Measurements from ENCODE around the gene SSTR5. TPM values are rescaled to one million over a fixed set of nuclear protein-coding genes. Genes with fewer than 3 reads are reported as not detected.
A peak's percentile ranks its signal among the peaks of the same experiment; 100 is the strongest.
"Not testable (repeated sequence)": the region's sequence is repeated elsewhere in the genome, so short reads cannot be mapped to it uniquely, and the experiment has no call there.

Gene SSTR5
- total RNA-seq, 5 donors from 2014 or later (not counting 1 experiment from before 2014, with no cell fraction given) = not detected

DNA sequence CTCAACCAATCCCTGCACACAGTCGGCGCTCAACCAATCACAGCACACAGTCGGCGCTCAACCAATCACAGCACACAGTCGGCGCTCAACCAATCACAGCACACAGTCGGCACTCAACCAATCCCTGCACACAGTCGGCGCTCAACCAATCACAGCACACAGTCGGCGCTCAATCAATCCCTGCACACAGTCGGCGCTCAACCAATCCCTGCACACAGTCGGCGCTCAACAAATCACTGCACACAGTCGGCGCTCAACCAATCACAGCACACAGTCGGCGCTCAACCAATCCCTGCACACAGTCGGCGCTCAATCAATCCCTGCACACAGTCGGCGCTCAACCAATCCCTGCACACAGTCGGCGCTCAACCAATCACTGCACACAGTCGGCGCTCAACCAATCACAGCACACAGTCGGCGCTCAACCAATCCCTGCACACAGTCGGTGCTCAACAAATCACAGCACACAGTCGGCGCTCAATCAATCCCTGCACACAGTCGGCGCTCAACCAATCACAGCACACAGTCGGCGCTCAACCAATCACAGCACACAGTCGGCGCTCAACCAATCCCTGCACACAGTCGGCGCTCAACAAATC, 20.2 kb downstream of the SSTR5 start:
- POLR2A ChIA-PET; DNase-seq; H3K36me3 ChIP-seq (ENCODE audit: control insufficient read depth in 2 of 2, extremely low read depth in 1 of 2, insufficient read depth in 1 of 2, low read length in 1 of 2); H3K27ac ChIP-seq (ENCODE audit: low read length); H3K4me1 Mint-ChIP-seq; H3K4me1 ChIP-seq (ENCODE audit: control insufficient read depth in 1 of 2, extremely low read depth in 1 of 2, insufficient read depth in 2 of 2, low read length in 2 of 2); H3K36me3 Mint-ChIP-seq; H3K27me3 Mint-ChIP-seq; H3K4me3 Mint-ChIP-seq; CTCF ChIA-PET; ATAC-seq (replicated peaks in 1 of 4); H3K9me3 Mint-ChIP-seq; H3K27ac Mint-ChIP-seq; H3K4me3 ChIP-seq (ENCODE audit: control insufficient read depth in 1 of 2, extremely low read depth in 1 of 2, low read length in 1 of 2); H3K9me3 ChIP-seq: not testable (repeated sequence)
- WGBS (ENCODE audit: insufficient coverage) = 97% methylated on average over 8 of the region's 40 CpGs
- H3K27me3 ChIP-seq (replicated peaks in 1 of 2; ENCODE audit: control insufficient read depth in 2 of 2, extremely low read depth in 1 of 2, insufficient read depth in 2 of 2, low read length in 1 of 2) = peaks cover 0 to 50% of the 10 kb centered on the region in 2 experiments

DNA sequence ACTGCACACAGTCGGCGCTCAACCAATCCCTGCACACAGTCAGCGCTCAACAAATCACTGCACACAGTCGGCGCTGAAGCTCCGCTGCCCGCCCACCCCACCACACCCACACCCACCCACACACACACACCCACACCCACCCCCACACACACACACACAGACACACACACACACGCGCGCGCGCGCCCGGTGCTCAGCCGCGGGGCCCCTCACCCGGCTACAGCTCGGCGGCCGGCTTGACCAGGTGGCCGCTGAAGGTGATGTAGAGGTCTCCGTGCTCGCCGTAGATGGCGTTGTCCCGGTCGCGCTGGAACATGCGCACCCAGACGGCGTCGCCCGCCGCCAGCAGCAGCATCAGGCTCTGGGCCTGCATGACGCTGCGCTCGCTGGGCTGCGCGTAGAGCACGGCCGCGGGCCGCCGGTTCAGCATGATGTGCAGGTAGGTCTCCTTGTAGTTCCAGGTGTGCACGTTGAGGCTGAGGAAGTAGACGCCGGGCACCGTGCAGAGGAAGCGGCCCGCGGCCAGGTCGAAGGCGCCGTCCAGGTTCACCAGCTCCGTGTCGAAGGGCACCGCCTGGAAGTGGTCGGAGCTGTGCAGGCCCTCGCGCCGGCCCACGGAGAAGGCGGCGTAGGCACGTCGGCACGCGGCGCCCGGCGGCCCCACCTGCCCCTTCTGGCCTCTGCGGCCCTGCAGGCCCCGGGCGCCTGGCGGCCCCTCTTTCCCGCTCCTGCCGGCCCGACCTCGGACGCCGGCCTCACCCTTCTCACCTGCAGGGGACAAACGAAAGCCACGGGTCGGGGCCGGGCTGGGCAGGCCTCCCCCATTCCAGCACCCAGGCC, 21.0 kb downstream of the SSTR5 start:
- peak in 1 of 4 experiments; percentile 45 for ATAC-seq (replicated peaks in 1 of 4)
- H3K36me3 Mint-ChIP-seq = no peaks in the 10 kb centered on the region

DNA sequence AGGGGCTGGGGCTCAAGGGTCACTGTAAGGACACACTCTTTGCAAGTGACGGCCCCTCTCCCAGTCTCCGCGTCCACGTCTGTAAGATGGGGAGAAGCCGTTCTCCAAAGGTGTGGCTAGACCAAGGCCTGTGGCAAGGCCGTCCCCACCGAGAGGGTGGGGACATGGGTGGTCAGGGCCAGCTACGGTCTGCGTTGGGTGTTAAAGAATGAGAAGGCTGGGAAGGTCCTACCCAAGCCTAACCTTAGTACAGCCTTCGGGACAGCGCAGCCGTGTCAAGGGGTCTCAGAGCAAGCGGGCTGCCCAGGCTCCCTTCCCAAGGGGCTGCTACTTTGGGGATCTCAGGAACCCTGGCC, 21.6 kb downstream of the SSTR5 start:
- no peaks in the 10 kb centered on the region for H3K4me1 Mint-ChIP-seq
- no peak overlapping the region for H3K27ac ChIP-seq (ENCODE audit: low read length)
- whole genome bisulfite sequencing (ENCODE audit: insufficient coverage) = 75% methylated on average over 7 of the region's 13 CpGs
- H3K4me1 ChIP-seq (ENCODE audit: control insufficient read depth in 1 of 2, extremely low read depth in 1 of 2, insufficient read depth in 2 of 2, low read length in 2 of 2) = peaks cover 0 to 4% of the 10 kb centered on the region in 2 experiments
- H3K4me3 ChIP-seq (ENCODE audit: control insufficient read depth in 1 of 2, extremely low read depth in 1 of 2, low read length in 1 of 2) = no peak overlapping the region
- H3K4me3 Mint-ChIP-seq = no peak overlapping the region
- no peaks in the 10 kb centered on the region for H3K36me3 Mint-ChIP-seq
- no peaks in the 10 kb centered on the region for H3K36me3 ChIP-seq (ENCODE audit: control insufficient read depth in 2 of 2, extremely low read depth in 1 of 2, insufficient read depth in 1 of 2, low read length in 1 of 2)
- H3K9me3 ChIP-seq = no peaks in the 10 kb centered on the region
- peaks cover 0 to 3% (median 0%) of the 10 kb centered on the region in 3 donors for H3K9me3 Mint-ChIP-seq
- ATAC-seq (replicated peaks in 1 of 4) = no peak
- H3K27me3 Mint-ChIP-seq = peaks cover 0 to under 1% of the 10 kb centered on the region in 2 donors
- ChIA-PET CTCF (no interaction called here), POLR2A (no interaction called here)
- peaks cover 0 to 44% of the 10 kb centered on the region in 2 experiments for H3K27me3 ChIP-seq (replicated peaks in 1 of 2; ENCODE audit: control insufficient read depth in 2 of 2, extremely low read depth in 1 of 2, insufficient read depth in 2 of 2, low read length in 1 of 2)
- no peak for DNase-seq
- no peak overlapping the region for H3K27ac Mint-ChIP-seq

More for the DNA sequence above, 21.0 kb downstream of the SSTR5 start:
- H3K9me3 ChIP-seq = no peaks in the 10 kb centered on the region
- DNase-seq = peak in 10 of 35 experiments; percentile 5 to 18 (median 10)
- Mint-ChIP-seq H3K27ac (no peak overlapping the region), H3K4me3 (no peak overlapping the region), H3K4me1 (no peaks in the 10 kb centered on the region), H3K9me3 (peaks cover 0 to 3% (median 0%) of the 10 kb centered on the region in 3 donors), H3K27me3 (no peaks in the 10 kb centered on the region)
- no peaks in the 10 kb centered on the region for H3K36me3 ChIP-seq (ENCODE audit: control insufficient read depth in 2 of 2, extremely low read depth in 1 of 2, insufficient read depth in 1 of 2, low read length in 1 of 2)
- WGBS (ENCODE audit: insufficient coverage) = 44% methylated on average over 65 of the region's 85 CpGs
- H3K4me1 ChIP-seq (ENCODE audit: control insufficient read depth in 1 of 2, extremely low read depth in 1 of 2, insufficient read depth in 2 of 2, low read length in 2 of 2) = peaks cover 0 to 4% of the 10 kb centered on the region in 2 experiments
- peaks cover 0 to 45% of the 10 kb centered on the region in 2 experiments for H3K27me3 ChIP-seq (replicated peaks in 1 of 2; ENCODE audit: control insufficient read depth in 2 of 2, extremely low read depth in 1 of 2, insufficient read depth in 2 of 2, low read length in 1 of 2)
- ChIA-PET POLR2A (no interaction called here), CTCF (no interaction called here)
- no peak overlapping the region for H3K27ac ChIP-seq (ENCODE audit: low read length)
- no peak overlapping the region for H3K4me3 ChIP-seq (ENCODE audit: control insufficient read depth in 1 of 2, extremely low read depth in 1 of 2, low read length in 1 of 2)

DNA sequence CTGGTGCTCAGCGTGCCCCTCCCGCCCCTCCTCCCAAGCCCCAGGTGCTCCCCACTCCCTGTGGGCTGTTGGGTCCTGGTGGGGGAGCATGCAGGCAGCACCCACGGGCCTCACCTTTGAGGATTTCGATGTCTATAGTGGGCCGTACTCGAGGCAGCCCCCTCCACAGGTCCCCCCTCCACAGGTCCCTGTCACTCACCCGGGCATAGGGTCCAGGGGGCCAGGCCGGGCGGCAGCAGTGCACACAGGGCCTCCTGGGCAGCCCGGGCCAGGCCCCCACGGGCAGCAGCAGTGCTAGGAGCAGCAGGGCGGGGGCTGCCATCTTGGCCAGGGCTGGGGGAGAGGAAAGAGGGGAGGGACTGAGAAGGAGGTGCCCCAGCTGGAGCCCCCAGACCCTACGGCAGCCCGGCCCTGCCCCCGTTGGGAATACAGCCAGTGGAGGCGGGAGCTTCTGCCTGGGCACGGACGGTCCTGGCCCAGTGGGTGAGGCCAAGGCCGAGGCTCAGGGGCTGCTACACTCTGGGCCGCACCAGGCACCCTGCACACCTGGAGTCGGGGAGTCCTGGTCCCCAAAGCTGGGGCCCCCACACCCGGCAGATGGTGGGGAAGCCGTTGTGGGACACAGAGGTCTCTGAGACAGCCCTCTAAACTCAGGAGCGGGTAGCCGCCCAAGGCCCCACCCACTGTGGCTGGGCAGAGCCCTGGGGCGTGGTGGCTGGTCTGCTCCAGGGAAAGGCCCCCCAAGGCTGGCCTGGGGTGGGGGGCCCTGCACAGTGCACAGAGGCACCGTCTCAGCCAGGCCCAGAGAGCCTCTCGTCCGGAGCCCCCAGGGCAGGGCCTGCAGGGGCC, 22.3 kb downstream of the SSTR5 start:
- Histone ChIP-seq H3K27ac (ENCODE audit: low read length) (no peak overlapping the region), H3K27me3 (replicated peaks in 1 of 2; ENCODE audit: control insufficient read depth in 2 of 2, extremely low read depth in 1 of 2, insufficient read depth in 2 of 2, low read length in 1 of 2) (peaks cover 0 to 44% of the 10 kb centered on the region in 2 experiments), H3K4me3 (ENCODE audit: control insufficient read depth in 1 of 2, extremely low read depth in 1 of 2, low read length in 1 of 2) (no peak overlapping the region), H3K4me1 (ENCODE audit: control insufficient read depth in 1 of 2, extremely low read depth in 1 of 2, insufficient read depth in 2 of 2, low read length in 2 of 2) (no peaks in the 10 kb centered on the region), H3K9me3 (no peaks in the 10 kb centered on the region), H3K36me3 (ENCODE audit: control insufficient read depth in 2 of 2, extremely low read depth in 1 of 2, insufficient read depth in 1 of 2, low read length in 1 of 2) (no peaks in the 10 kb centered on the region)
- H3K4me3 Mint-ChIP-seq = no peak overlapping the region
- H3K27me3 Mint-ChIP-seq = peaks cover 0 to 3% of the 10 kb centered on the region in 2 donors
- CTCF ChIA-PET = no interaction called here
- H3K36me3 Mint-ChIP-seq = no peaks in the 10 kb centered on the region
- POLR2A ChIA-PET = no interaction called here
- H3K4me1 Mint-ChIP-seq = no peaks in the 10 kb centered on the region
- no peak overlapping the region for H3K27ac Mint-ChIP-seq
- ATAC-seq (replicated peaks in 1 of 4) (no peak), DNase-seq (no peak)
- peaks cover 0 to 3% (median 0%) of the 10 kb centered on the region in 3 donors for H3K9me3 Mint-ChIP-seq
- WGBS (ENCODE audit: insufficient coverage) = 65% methylated on average over 18 of the region's 29 CpGs

DNA sequence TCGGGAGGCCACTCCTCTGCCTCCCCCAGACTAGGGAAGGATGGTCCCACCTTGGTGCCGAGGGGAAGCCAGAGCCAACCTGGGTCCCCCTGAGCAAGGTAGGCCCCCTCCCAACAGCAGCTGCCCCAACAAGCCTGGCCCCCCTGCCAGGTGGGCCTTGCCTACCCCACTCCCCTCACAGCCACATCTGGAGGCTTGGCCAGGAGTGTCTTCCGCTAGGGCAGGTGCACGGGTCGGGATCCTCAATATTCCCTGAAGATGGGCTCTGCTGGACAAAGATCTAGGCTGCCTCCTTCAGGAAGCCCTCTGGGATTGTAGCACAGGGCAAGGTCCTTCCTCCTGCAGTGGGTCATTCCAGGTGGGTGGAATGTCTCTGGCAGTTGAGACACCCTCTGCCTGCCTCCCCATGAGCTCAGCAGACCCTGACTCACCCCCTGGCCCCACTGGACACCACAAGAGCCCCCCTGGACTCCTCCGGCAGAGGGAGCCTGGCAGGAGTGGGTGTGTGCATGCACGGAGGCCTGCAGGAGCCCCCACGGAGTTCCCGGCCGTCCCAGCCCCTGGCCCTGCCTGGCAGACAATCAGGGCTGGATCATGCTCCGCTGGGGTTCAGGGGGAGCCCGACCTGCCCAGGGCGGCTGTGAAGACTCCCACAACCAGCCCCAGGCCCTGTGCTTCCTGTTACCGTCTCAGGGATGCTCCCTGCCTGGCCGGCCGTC, 23.1 kb downstream of the SSTR5 start:
- Histone ChIP-seq H3K4me3 (ENCODE audit: control insufficient read depth in 1 of 2, extremely low read depth in 1 of 2, low read length in 1 of 2) (no peak overlapping the region), H3K27me3 (replicated peaks in 1 of 2; ENCODE audit: control insufficient read depth in 2 of 2, extremely low read depth in 1 of 2, insufficient read depth in 2 of 2, low read length in 1 of 2) (peaks cover 0 to 46% of the 10 kb centered on the region in 2 experiments), H3K27ac (ENCODE audit: low read length) (no peak overlapping the region), H3K9me3 (no peaks in the 10 kb centered on the region), H3K36me3 (ENCODE audit: control insufficient read depth in 2 of 2, extremely low read depth in 1 of 2, insufficient read depth in 1 of 2, low read length in 1 of 2) (no peaks in the 10 kb centered on the region), H3K4me1 (ENCODE audit: control insufficient read depth in 1 of 2, extremely low read depth in 1 of 2, insufficient read depth in 2 of 2, low read length in 2 of 2) (no peaks in the 10 kb centered on the region)
- no peak overlapping the region for H3K27ac Mint-ChIP-seq
- peaks cover 0 to 3% (median 0%) of the 10 kb centered on the region in 3 donors for H3K9me3 Mint-ChIP-seq
- no peaks in the 10 kb centered on the region for H3K36me3 Mint-ChIP-seq
- WGBS (ENCODE audit: insufficient coverage) = 62% methylated on average over 16 of the region's 16 CpGs
- DNase-seq = no peak
- peaks cover 0 to 3% of the 10 kb centered on the region in 2 donors for H3K27me3 Mint-ChIP-seq
- ChIA-PET POLR2A (no interaction called here), CTCF (no interaction called here)
- no peaks in the 10 kb centered on the region for H3K4me1 Mint-ChIP-seq
- no peak for ATAC-seq (replicated peaks in 1 of 4)
- H3K4me3 Mint-ChIP-seq = no peak overlapping the region
